H1 (cell line): Measurements from ENCODE around the gene CNOT2. TPM values are rescaled to one million over a fixed set of nuclear protein-coding genes. Genes with fewer than 3 reads are reported as not detected.

ENCODE experiments used
- CTCF ChIA-PET: fragments of 300-600 bp; sonication (Branson Sonifier 250); formaldehyde crosslinking; loops from one replicate; lab custom pipeline; 2021; ENCODE audit not compliant: partially characterized antibody; lab: Charles Lee
- POLR2A ChIA-PET: fragments of 300-600 bp; sonication (Branson Sonifier 250); formaldehyde crosslinking; loops from one replicate; lab custom pipeline; 2021; ENCODE audit warnings: inconsistent platforms; ENCODE audit not compliant: partially characterized antibody; lab: Charles Lee
- DNase-seq, 2 experiments: peaks; one replicate each; pipeline versions ENCODE4 v3.0.0 to v3.0.0-alpha.2; 2010 to 2022; ENCODE audit warnings: low spot score in 2 of 2, low read depth in 1 of 2, mixed read lengths in 1 of 2
- FAIRE-seq: peaks from 2 replicates; lab custom pipeline; 2011; peaks lifted over from hg19 to GRCh38; lab: Jason Lieb, UNC
- H2AFZ ChIP-seq: 2 replicates; pipeline ENCODE4 v1.8.1; 2012; ENCODE audit warnings: low read length, inconsistent platforms
- H2AK5ac ChIP-seq: 2 replicates; pipeline ENCODE4 v1.6.1; 2013; ENCODE audit warnings: low read depth, low read length
- H2BK120ac ChIP-seq: replicated peaks from 2 replicates; pipeline ENCODE3; 2013; ENCODE audit warnings: low read depth, low read length, inconsistent platforms
- H2BK12ac ChIP-seq: 2 replicates; pipeline ENCODE4 v1.6.1; 2013; ENCODE audit warnings: low read depth, low read length
- H2BK15ac ChIP-seq: 2 replicates; pipeline ENCODE4 v1.6.1; 2013; ENCODE audit warnings: low read length
- H2BK20ac ChIP-seq: 2 replicates; pipeline ENCODE4 v1.6.1; 2013; ENCODE audit warnings: low read length
- H2BK5ac ChIP-seq: 2 replicates; pipeline ENCODE4 v1.6.1; 2013; ENCODE audit warnings: low read depth, low read length
- H3K14ac ChIP-seq: 2 replicates; pipeline ENCODE4 v1.6.1; 2013; ENCODE audit warnings: inconsistent platforms; ENCODE audit not compliant: insufficient read length
- H3K18ac ChIP-seq: 2 replicates; pipeline ENCODE4 v1.6.1; 2013; ENCODE audit warnings: low read length; ENCODE audit errors: extremely low read depth
- H3K23ac ChIP-seq: 2 replicates; pipeline ENCODE4 v1.6.1; 2013; ENCODE audit warnings: inconsistent platforms; ENCODE audit not compliant: insufficient read length
- H3K23me2 ChIP-seq: 2 replicates; pipeline ENCODE4 v1.6.1; 2013; ENCODE audit warnings: low read depth, low read length
- H3K27ac ChIP-seq: 2 replicates; pipeline ENCODE4 v1.6.1; 2011; ENCODE audit warnings: low read depth, low read length, inconsistent platforms
- H3K27me3 ChIP-seq, 4 experiments: replicated peaks in 1 of 4; 1 replicate in 1 of 4; 2 replicates in 3 of 4; pipeline versions ENCODE4 v1.6.1 to v1.8.1; 2011 to 2013; ENCODE audit warnings: low read length in 3 of 4, mild to moderate bottlenecking in 3 of 4, inconsistent platforms in 2 of 4, mixed read lengths in 2 of 4, moderate library complexity in 1 of 4; ENCODE audit not compliant: control insufficient read depth in 3 of 4, insufficient read depth in 3 of 4; ENCODE audit errors: extremely low read depth in 1 of 4
- H3K36me3 ChIP-seq, 4 experiments: 2 replicates each; pipeline versions ENCODE4 v1.6.1 to v1.8.1; 2011 to 2013; ENCODE audit warnings: mild to moderate bottlenecking in 4 of 4, low read length in 3 of 4, moderate library complexity in 2 of 4, control low read depth in 1 of 4, inconsistent platforms in 1 of 4; ENCODE audit not compliant: insufficient read depth in 4 of 4, control insufficient read depth in 2 of 4
- H3K4ac ChIP-seq: replicated peaks from 2 replicates; pipeline ENCODE3; 2013; ENCODE audit warnings: low read length, low read depth, mixed read lengths, inconsistent platforms; ENCODE audit not compliant: insufficient read length
- H3K4me1 ChIP-seq, 4 experiments: replicated peaks in 1 of 4; 1 replicate in 1 of 4; 2 replicates in 3 of 4; pipeline versions ENCODE4 v1.6.1 to v1.8.1; 2011 to 2013; ENCODE audit warnings: low read length in 3 of 4, inconsistent platforms in 2 of 4, mixed read lengths in 1 of 4; ENCODE audit not compliant: insufficient read depth in 4 of 4, control insufficient read depth in 3 of 4
- H3K4me2 ChIP-seq, 2 experiments: 2 replicates each; pipeline versions ENCODE4 v1.6.1 to v1.8.1; 2011 to 2013; ENCODE audit warnings: low read depth in 2 of 2, low read length in 2 of 2, control low read depth in 1 of 2, inconsistent platforms in 1 of 2, mild to moderate bottlenecking in 1 of 2; ENCODE audit not compliant: insufficient read depth in 1 of 2
- H3K4me3 ChIP-seq, 4 experiments: fragments of 200-600, 300-600 bp in 1 of 4; sonication (generic), shearing (Covaris generic), sonication (Bioruptor Twin) in 1 of 4; 2 replicates each; pipeline versions ENCODE4 v1.5.1 to v1.8.1; 2011 to 2016; ENCODE audit warnings: low read length in 4 of 4, low read depth in 3 of 4, control low read depth in 2 of 4, inconsistent platforms in 2 of 4, mild to moderate bottlenecking in 2 of 4, mixed read lengths in 1 of 4, moderate library complexity in 1 of 4; ENCODE audit not compliant: insufficient read depth in 2 of 4; ENCODE audit errors: extremely low read depth in 1 of 4
- H3K56ac ChIP-seq: replicated peaks from 2 replicates; pipeline ENCODE3; 2013; ENCODE audit warnings: low read depth, mild to moderate bottlenecking, mixed read lengths, low read length, inconsistent platforms; ENCODE audit not compliant: insufficient read length
- H3K79me1 ChIP-seq: 2 replicates; pipeline ENCODE4 v1.6.1; 2013; ENCODE audit warnings: low read depth, low read length, control low read depth
- H3K79me2 ChIP-seq, 2 experiments: 2 replicates each; pipeline versions ENCODE4 v1.6.1 to v1.8.1; 2012 to 2013; ENCODE audit warnings: low read length in 2 of 2, mild to moderate bottlenecking in 2 of 2, inconsistent platforms in 1 of 2; ENCODE audit not compliant: insufficient read depth in 2 of 2, control insufficient read depth in 1 of 2
- H3K9ac ChIP-seq, 4 experiments: replicated peaks in 1 of 4; 1 replicate in 1 of 4; 2 replicates in 3 of 4; pipeline versions ENCODE4 v1.6.1 to v1.8.1; 2011 to 2013; ENCODE audit warnings: low read depth in 3 of 4, low read length in 3 of 4, control low read depth in 2 of 4, mild to moderate bottlenecking in 2 of 4, moderate library complexity in 2 of 4, inconsistent platforms in 1 of 4; ENCODE audit errors: extremely low read depth in 1 of 4
- H3K9me3 ChIP-seq, 2 experiments: 2 replicates each; pipeline versions ENCODE4 v1.6.1 to v1.8.1; 2012 to 2013; ENCODE audit warnings: mild to moderate bottlenecking in 2 of 2, moderate library complexity in 2 of 2, control low read depth in 1 of 2, inconsistent platforms in 1 of 2, low read depth in 1 of 2, low read length in 1 of 2, mixed read lengths in 1 of 2; ENCODE audit not compliant: insufficient read depth in 2 of 2
- H4K20me1 ChIP-seq, 2 experiments: replicated peaks in 1 of 2; 2 replicates each; pipeline versions ENCODE3 to v1.8.1; 2011 to 2013; ENCODE audit warnings: inconsistent platforms in 2 of 2, low read length in 2 of 2, mild to moderate bottlenecking in 1 of 2; ENCODE audit not compliant: insufficient read depth in 2 of 2, control insufficient read depth in 1 of 2
- H4K5ac ChIP-seq: 2 replicates; pipeline ENCODE4 v1.6.1; 2013; ENCODE audit warnings: low read length, low read depth, mixed read lengths, inconsistent platforms; ENCODE audit not compliant: insufficient read length
- H4K8ac ChIP-seq: 2 replicates; pipeline ENCODE4 v1.8.0; 2013; ENCODE audit warnings: mild to moderate bottlenecking, moderate library complexity, low read length, inconsistent platforms; ENCODE audit not compliant: insufficient read depth; ENCODE audit errors: extremely low read depth
- H4K91ac ChIP-seq: replicated peaks from 2 replicates; pipeline ENCODE3; 2013; ENCODE audit warnings: low read length, mixed read lengths, inconsistent platforms; ENCODE audit not compliant: insufficient read length
- POU5F1 ChIP-seq: IDR thresholded peaks from 2 replicates; pipeline ENCODE4 v1.6.1; 2011; ENCODE audit warnings: low read depth, mild to moderate bottlenecking, low read length, moderate library complexity
- SIX5 ChIP-seq: IDR thresholded peaks from 2 replicates; pipeline ENCODE4 v1.6.1; 2011; ENCODE audit warnings: mild to moderate bottlenecking, low read depth, low read length
- TAF1 ChIP-seq: IDR thresholded peaks from 2 replicates; pipeline ENCODE4 v1.6.1; 2011; ENCODE audit warnings: mild to moderate bottlenecking, low read depth, low read length
- TAF7 ChIP-seq: optimal IDR thresholded peaks from 2 replicates; pipeline ENCODE3; 2011; ENCODE audit warnings: low read depth, mild to moderate bottlenecking, inconsistent platforms, low read length, moderate library complexity, borderline replicate concordance
- WGBS, 2 experiments: shearing (Covaris generic) in 1 of 2; methylation state at CpG; one replicate each; pipeline versions ENCODE4 v1.1.6 to v1.1.7; 2013 to 2015; ENCODE audit warnings: low lambda C conversion rate in 2 of 2, mixed read lengths in 2 of 2, inconsistent platforms in 1 of 2, low coverage in 1 of 2, missing lambda C conversion rate in 1 of 2; ENCODE audit not compliant: insufficient replicate concordance in 2 of 2, insufficient coverage in 1 of 2, insufficient read length in 1 of 2; ENCODE audit errors: extremely low coverage in 1 of 2, missing lambda C conversion rate in 1 of 2; 5-methylcytosine and 5-hydroxymethylcytosine counted together
- polyA plus RNA-seq, 7 experiments: library from polyadenylated mRNA; depleted of rRNA in 3 of 7; stranded (reverse) in 5 of 7; unstranded in 2 of 7; fragments of >200 nt in 5 of 7; fragments of 200-250 nt in 2 of 7; gene quantifications; 1 replicate in 5 of 7; 2 replicates in 1 of 7; 4 replicates in 1 of 7; pipeline versions ENCODE4 v1.2.1 to v1.2.3, GENCODE V29; 2011 to 2013; ENCODE audit warnings: missing spikeins in 2 of 7, mixed read lengths in 2 of 7
- total RNA-seq: library from RNA; stranded (reverse); fragmentation: NEBNext Ultra II Directional; extraction: Animal tissue kit (Norgen Biotek cat#: 25700); gene quantifications from 2 replicates; pipeline ENCODE4 v1.2.1, GENCODE V29; 2021

Gene CNOT2
- total and polyA plus RNA-seq, 2 of the 8 experiments (the other 6 are each of a cell fraction or from before 2014, with no cell fraction given) = 61.2 to 64.8 TPM

- Histone ChIP-seq H4K20me1 (peaks cover under 1 to 4% of the 10 kb centered on the region in 2 experiments), H3K27me3 (no peaks in the 10 kb centered on the region), H2BK12ac (no peak overlapping the region), H4K91ac (no peak overlapping the region), H3K9me3 (no peaks in the 10 kb centered on the region), H3K36me3 (no peaks in the 10 kb centered on the region; a peak in 1 of 8 replicates), H2BK120ac (no peak overlapping the region), H2AFZ (no peak overlapping the region), H2BK5ac (no peak overlapping the region), H3K4me2 (no peak overlapping the region), H4K8ac (no peak overlapping the region), H3K23ac (no peak overlapping the region), H3K79me2 (peaks cover 7 to 100% of the 10 kb centered on the region in 2 experiments; a peak in 3 of 4 replicates), H2BK20ac (no peak overlapping the region), H3K4ac (no peak overlapping the region), H2BK15ac (no peak overlapping the region), H2AK5ac (no peak overlapping the region), H3K79me1 (no peaks in the 10 kb centered on the region; the same call in 1 of the 2 replicates), H4K5ac (no peak overlapping the region), H3K18ac (no peak overlapping the region), H3K27ac (no peak overlapping the region), H3K4me1 (peaks cover 0 to 5% (median 0%) of the 10 kb centered on the region in 4 experiments; a peak in 1 of 7 replicates), H3K4me3 (no peak overlapping the region), H3K9ac (no peak overlapping the region), H3K23me2 (no peaks in the 10 kb centered on the region), H3K56ac (no peak overlapping the region), H3K14ac (no peak overlapping the region)
- FAIRE-seq (no peak), DNase-seq (no peak)
- POLR2A ChIA-PET = interaction anchor here (0.9 kb wide), 1 partner anchor 30 kb away, joined by 3 read pairs; no protein-coding TSS in a partner anchor
- 85% methylated on average over 3 of the region's 3 CpGs; no CpG with 5 or more reads in 1 of the 2 experiments for WGBS, 2 experiments
- CTCF ChIA-PET = interaction anchor here (0.5 kb wide), 1 partner anchor 317 kb away, joined by 3 read pairs; no protein-coding TSS in a partner anchor
- no peak for TF ChIP-seq TAF7
- no peak for TF ChIP-seq TAF1
- TF ChIP-seq POU5F1 = no peak
- TF ChIP-seq SIX5 = no peak
Measured at GRCh38 chr12:70272510-70272909, 29.3 kb downstream of the CNOT2 start.
